H7 (cell line): ENCODE results near the gene RTN4RL2. TPM values are rescaled to one million over a fixed set of nuclear protein-coding genes. Genes with fewer than 3 reads are reported as not detected.

Experiments used
- DNase-seq: peaks from one replicate; pipeline ENCODE4 v3.0.0; 2012
- H3K27me3 ChIP-seq: 2 replicates; pipeline ENCODE4 v1.6.0; 2011; ENCODE audit warnings: mild to moderate bottlenecking, low read length; ENCODE audit not compliant: control insufficient read depth, insufficient read depth
- H3K36me3 ChIP-seq: replicated peaks from 2 replicates; pipeline ENCODE4 v1.5.1; 2011; ENCODE audit warnings: low read length; ENCODE audit not compliant: control insufficient read depth, insufficient read depth
- H3K4me3 ChIP-seq: 2 replicates; pipeline ENCODE4 v1.5.1; 2011; ENCODE audit warnings: low read depth, mild to moderate bottlenecking, control low read depth, low read length, moderate library complexity; ENCODE audit not compliant: insufficient read depth
- total RNA-seq: library from RNA; depleted of rRNA; stranded (reverse); fragments of >200 nt; shearing (Covaris generic); gene quantifications from 2 replicates; pipeline ENCODE4 v1.2.3, GENCODE V29; 2014

RTN4RL2 gene
- total RNA-seq, 1 experiment from 2014 or later, result 3.4 TPM

GRCh38 chr11:57487920-57488659, 27.8 kb downstream of the RTN4RL2 start:
- peaks cover 20% of the 10 kb centered on the region for H3K36me3 ChIP-seq
- H3K4me3 ChIP-seq, result no peak overlapping the region
- H3K27me3 ChIP-seq, result peaks cover 4% of the 10 kb centered on the region; the same call in 1 of the 2 replicates
- DNase-seq, result no peak

- Histone ChIP-seq H3K36me3 (peaks cover 19% of the 10 kb centered on the region), H3K27me3 (no peaks in the 10 kb centered on the region), H3K4me3 (no peak overlapping the region)
- no peak for DNase-seq
Measured at GRCh38 chr11:57490456-57491248, 30.3 kb downstream of the RTN4RL2 start.

GRCh38 chr11:57491371-57492061, 31.2 kb downstream of the RTN4RL2 start:
- H3K27me3 ChIP-seq, result no peaks in the 10 kb centered on the region
- DNase-seq, result peak; percentile 88
- H3K36me3 ChIP-seq, result peaks cover 22% of the 10 kb centered on the region
- H3K4me3 ChIP-seq, result no peak overlapping the region

- Histone ChIP-seq H3K4me3 (no peak overlapping the region), H3K36me3 (peaks cover 20% of the 10 kb centered on the region), H3K27me3 (no peaks in the 10 kb centered on the region)
- DNase-seq, result peak; percentile 87
Measured at GRCh38 chr11:57493507-57494503, 33.5 kb downstream of the RTN4RL2 start.

GRCh38 chr11:57496109-57496820, 35.9 kb downstream of the RTN4RL2 start:
- no peak for DNase-seq
- Histone ChIP-seq H3K36me3 (peaks cover 14% of the 10 kb centered on the region), H3K4me3 (no peak overlapping the region), H3K27me3 (no peaks in the 10 kb centered on the region)

GRCh38 chr11:57497303-57498247, 37.2 kb downstream of the RTN4RL2 start:
- DNase-seq, result no peak
- H3K27me3 ChIP-seq, result no peaks in the 10 kb centered on the region
- peaks cover 14% of the 10 kb centered on the region for H3K36me3 ChIP-seq
- H3K4me3 ChIP-seq, result no peak overlapping the region

- H3K27me3 ChIP-seq, result no peaks in the 10 kb centered on the region
- no peak for DNase-seq
- peaks cover 14% of the 10 kb centered on the region for H3K36me3 ChIP-seq
- no peak overlapping the region for H3K4me3 ChIP-seq
Measured at GRCh38 chr11:57498540-57498939, 38.2 kb downstream of the RTN4RL2 start.

- H3K36me3 ChIP-seq, result peaks cover 12% of the 10 kb centered on the region
- peak overlapping the region; percentile 24 for H3K4me3 ChIP-seq
- peak; percentile 100 for DNase-seq
- H3K27me3 ChIP-seq, result no peaks in the 10 kb centered on the region
Measured at GRCh38 chr11:57499413-57499982, 39.2 kb downstream of the RTN4RL2 start.

GRCh38 chr11:57499983-57500461, 39.7 kb downstream of the RTN4RL2 start:
- DNase-seq, result peak; percentile 32
- H3K27me3 ChIP-seq, result no peaks in the 10 kb centered on the region
- peak overlapping the region; percentile 16; the same call in 1 of the 2 replicates for H3K4me3 ChIP-seq
- H3K36me3 ChIP-seq, result peaks cover 11% of the 10 kb centered on the region

GRCh38 chr11:57500515-57500914, 40.2 kb downstream of the RTN4RL2 start:
- peak; percentile 27 for DNase-seq
- Histone ChIP-seq H3K27me3 (no peaks in the 10 kb centered on the region), H3K36me3 (peaks cover 11% of the 10 kb centered on the region), H3K4me3 (no peak overlapping the region)

- H3K36me3 ChIP-seq, result peaks cover 9% of the 10 kb centered on the region
- DNase-seq, result peak; percentile 49
- H3K27me3 ChIP-seq, result no peaks in the 10 kb centered on the region
- no peak overlapping the region for H3K4me3 ChIP-seq
Measured at GRCh38 chr11:57500926-57501325, 40.6 kb downstream of the RTN4RL2 start.

- no peak for DNase-seq
- no peaks in the 10 kb centered on the region for H3K27me3 ChIP-seq
- H3K36me3 ChIP-seq, result peaks cover 6% of the 10 kb centered on the region
- no peak overlapping the region for H3K4me3 ChIP-seq
Measured at GRCh38 chr11:57501953-57502352, 41.6 kb downstream of the RTN4RL2 start.
